Stimulated activated CD8-positive, alpha-beta memory T cell treated with anti-CD3 and anti-CD28 coated beads, Interleukin-12 subunit alpha, Interleukin-12 subunit beta, amount 100 ng/mL, for 24 hours (primary cell): ENCODE results near the gene MORC1.
"Not testable (repeated sequence)": the region's sequence is repeated elsewhere in the genome, so short reads cannot be mapped to it uniquely, and the experiment has no call there.

Experiments used
- DNase-seq: peaks from one replicate; pipeline ENCODE4 v3.0.0-alpha.2; 2020; ENCODE audit errors: extremely low read depth

MORC1 gene

DNA sequence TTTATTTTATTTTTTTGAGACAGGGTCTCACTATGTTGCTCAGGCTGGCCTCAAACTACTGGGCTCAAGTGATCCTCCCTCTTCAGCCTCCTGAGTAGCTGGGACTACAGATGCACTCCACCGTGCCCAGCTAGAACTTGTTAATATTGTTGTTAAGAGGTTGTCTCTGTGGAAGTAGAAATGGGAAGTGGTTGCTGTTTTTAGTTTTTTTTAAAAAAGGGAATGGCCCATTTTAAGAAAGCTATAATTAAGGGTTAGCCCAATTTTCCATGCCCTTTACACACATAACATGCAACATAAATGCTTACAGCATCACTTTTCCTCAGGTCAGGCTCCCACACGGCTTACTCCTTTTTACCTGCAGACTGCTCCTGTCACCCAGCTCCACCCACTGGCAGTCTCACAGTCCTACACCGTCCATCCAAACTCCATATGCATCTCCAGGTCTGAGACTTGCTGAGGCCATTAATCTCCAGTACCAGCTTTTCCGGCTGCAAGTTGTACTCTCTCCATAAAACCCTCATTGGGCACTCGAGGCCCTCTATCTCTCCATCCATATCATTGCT, 19.8 kb downstream of the MORC1 start:
- DNase-seq, result no peak

DNA sequence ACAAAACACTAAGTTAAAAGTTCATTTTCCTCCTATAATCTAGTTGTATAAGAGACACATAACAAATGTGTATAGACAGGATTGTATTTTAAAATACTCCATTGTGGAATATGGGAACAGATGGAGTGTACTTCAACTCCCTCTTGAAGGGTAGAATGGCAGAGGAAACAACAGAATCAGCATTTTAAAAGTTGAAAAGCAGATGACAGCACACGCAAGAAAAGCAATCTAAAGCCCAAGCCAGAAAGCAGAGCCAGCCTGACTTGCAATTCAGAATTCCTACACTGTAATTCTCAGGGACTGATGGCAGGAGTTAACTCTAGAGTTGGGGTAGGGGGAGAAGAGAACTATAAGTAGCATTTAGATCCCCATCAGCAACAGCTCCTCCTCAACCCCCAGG, 22.8 kb downstream of the MORC1 start:
- no peak for DNase-seq

DNA sequence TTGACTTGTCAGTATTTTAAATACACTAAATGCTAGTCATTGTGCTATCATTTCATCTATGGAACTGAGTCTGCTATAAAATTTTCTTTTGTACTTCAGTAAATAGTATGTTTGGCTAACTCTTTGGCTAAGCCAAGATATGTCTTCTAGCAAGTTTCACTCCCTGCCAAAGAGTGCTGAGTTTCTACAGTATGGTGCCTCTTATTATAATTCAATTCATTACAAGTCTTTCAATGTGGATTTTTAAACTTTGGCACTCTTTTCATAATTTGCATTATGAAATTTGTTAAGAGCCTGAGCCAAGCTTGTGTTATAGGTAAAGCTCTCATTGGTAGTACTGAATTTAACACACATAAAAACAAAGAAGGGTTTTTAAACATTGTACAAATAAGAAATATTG, 24.4 kb downstream of the MORC1 start:
- no peak for DNase-seq

DNA sequence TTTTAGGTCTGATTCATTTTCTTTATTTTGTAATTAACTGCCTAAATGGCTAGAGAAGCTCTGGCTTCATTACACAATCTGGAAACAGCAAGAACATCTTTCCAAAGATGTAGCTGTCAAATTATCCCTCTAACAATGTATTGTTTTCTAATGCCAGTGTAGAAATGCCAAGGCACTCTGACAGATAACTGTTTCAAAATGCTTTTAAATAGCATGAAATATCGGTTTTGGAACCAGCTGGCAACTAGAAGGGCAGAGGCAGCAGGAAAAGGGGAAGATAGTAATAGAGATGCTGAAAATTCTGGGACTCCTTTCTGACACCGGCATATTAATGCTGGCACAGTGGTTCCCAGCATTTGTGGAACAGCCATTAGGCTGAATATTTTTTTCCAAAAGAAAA, 26.1 kb downstream of the MORC1 start:
- DNase-seq, result no peak

DNA sequence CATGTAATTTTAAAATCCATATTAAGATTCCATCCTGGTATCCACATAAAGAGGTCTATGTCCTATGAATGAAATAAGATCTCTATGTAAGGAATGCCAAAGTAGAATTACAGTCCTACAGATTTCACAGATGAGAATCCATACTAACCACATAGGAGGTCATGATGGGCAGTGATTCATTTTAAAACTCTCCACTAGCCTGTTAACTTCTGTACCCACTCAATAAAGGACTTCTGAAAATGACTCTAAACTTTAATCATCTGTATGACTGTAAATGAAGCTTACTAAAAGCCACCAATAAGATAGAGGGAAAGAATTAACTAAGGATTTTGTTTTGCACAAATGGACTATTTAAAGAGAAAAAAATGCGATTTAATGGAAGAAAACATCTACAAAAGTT, 28.7 kb downstream of the MORC1 start:
- no peak for DNase-seq

DNA sequence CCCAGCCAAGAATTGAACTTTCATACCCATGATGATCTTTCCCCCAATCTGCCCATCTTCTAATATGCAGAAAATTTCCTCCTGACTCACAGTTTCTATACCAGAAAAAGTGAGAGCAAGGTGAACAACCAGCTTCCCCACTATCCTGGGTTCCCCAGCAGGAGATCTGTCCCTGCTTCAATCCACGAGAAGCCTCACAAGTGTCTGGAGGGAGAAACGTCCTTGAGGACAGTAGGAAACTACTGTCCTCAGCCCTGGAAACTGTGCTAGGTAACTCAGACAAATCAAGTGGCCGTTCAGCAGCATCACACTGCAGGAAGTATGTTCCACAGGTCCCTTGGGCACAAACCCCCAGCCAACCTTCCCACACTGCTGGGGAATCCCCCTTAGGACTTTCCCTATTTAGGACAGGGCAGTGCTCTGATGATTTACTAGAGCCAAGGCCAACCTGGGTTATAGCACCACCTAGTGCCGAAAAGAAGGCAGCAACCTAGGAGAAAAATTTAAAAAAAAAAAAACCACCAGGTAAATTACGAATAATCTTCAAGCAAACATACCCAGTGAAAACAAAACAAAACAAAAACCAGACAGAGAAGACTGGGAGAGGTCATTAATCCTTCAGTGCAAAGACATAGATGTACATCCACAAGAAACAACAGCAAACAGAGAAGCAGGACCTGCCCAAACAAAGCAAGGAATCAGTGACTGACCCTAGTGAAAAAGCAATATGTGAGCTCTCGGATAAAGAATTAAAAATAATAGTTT, 36.0 kb downstream of the MORC1 start:
- DNase-seq, result no peak

DNA sequence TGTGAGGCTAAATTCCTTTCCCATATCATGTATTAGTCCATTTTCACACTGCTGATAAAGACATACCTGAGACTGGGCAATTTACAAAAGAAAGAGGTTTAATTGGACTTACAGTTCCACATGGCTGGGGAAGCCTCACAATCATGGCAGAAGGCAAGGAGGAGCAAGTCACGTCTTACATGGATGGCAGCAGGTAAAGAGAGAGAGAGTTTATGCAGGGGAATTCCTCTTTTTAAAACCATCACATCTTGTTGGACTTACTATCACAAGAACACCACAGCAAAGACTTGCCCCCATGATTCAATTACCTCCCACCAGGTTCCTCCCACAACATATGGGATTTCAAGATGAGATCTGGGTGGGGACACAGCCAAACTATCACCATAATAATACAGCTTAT, 37.8 kb downstream of the MORC1 start:
- DNase-seq, result not testable (repeated sequence)

DNA sequence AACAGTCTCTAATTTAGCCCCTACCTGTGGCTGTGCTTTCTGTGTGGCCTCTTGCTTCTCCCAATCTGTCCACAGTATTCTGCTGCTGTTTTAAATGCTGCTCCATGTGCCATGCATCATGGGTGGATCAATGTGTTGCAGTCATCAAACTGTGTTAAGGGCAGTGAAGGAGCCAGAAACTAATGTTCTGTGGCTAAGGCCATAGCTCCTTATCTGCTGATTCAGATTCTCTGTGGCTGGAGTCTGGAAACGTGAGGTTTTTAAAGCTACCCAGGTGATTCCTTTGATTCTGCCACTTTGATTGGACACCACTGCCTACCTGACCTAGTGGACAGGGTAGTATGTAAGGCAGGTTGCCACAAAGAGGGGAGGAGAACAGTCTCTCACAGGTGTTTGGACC, 44.8 kb downstream of the MORC1 start:
- DNase-seq, result no peak

DNA sequence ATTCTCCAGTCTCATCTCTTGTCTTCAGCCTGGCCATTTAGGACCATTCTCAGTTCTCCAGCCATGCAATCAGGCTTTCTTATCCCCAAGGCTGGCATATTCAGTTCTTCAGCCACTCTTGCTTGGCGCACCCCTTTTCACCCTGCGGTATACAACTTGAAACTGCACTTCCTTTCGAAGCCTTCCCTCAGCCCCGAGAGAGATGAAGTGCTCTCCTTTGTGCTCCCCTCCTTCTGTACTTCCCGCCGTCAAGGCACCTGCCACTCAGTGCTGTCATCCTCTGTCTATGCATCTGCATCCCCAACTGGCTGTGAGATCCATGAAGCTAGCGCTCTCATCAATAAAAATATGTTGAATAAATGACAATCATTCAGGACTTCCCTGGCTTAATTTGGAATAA, 45.7 kb downstream of the MORC1 start:
- no peak for DNase-seq

DNA sequence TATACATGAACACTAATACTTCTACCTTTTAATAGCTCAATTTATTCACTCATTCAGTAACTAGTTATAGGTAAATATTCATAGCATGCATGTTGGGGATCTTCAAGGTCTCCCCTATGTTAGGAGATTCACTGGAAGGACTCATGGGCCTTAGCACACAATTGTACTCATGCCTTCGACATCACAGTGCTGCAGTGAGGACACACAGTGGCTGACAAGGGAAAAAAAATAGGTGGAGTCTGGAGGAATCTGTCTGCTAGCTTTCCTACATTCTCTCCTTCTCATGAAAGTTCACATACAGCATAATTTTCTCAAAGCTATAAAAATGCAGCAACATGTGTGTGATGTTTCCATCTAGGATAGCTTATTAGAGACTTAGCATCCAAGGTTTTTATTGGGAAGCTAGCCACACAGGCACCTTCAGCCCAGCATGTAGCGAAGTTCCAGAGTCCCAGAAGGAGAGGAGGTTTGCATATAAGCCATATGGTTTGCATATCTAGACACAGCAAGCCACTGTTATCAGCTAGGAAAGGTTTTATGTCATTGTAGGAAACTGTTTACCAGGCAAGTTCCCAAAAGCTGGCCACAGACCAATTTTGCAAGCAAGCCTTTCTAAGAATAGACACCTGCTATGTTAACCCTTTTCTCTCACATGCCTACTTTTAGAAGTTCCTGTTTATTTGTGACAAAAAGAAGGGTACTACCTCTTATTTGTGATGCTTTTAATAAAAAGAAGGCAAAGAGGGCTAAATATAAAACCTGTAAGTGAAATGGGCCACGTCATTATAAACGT, 46.4 kb downstream of the MORC1 start:
- DNase-seq, result no peak

DNA sequence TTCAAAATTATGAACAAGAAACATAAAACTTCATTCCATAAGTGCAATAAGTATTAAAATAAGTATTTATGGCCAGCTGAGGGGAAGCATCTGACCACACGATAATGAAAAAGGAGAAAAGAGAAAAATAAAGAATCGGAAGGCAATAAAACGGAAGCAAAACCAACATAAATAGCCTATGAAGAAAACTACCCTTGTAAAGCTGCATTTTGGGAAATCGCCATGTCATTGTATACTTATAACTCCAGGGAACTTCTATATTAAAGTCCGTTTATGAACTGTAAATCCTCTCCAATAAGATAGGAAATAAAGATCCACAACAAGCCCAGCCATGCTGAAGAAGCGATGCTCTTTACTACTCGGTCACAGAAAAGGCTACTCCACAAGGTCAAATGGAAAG, 47.7 kb downstream of the MORC1 start:
- no peak for DNase-seq

DNA sequence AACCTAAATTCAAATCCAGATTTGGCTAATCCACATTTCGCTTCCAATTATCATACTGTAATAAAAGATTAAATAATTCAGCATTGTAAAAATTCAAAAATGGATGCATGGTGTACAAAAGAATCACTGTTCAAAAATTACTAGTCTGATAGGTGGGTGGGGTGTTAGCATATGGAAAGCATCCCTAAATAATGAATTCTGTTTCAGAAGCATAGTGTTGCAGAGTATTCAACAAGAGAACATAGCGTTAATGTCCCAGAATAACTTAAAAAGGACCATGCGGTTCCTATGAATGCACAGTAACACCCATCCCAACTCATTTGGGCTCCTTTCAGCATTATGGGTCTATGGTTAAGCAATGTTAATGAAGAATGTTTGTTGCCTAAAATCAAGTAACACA, 51.1 kb downstream of the MORC1 start:
- no peak for DNase-seq

DNA sequence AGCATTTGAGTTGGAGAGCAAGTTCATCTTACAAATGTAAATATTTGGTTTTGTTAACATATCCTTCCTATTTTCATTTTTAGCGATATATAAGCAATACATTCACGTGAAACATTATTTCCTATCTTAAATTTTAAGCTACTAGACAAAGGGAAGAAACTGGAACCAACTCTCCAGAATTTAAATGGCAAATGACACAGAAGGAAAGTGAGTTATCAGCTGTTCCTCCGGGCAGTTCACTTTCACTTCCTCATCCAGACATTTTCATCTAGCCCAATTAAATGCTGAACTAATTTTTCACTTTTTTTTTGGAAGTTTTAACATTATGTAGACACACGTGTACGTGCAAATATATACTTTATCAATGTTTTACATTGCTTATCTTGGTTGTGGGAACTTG, 58.7 kb downstream of the MORC1 start:
- no peak for DNase-seq

DNA sequence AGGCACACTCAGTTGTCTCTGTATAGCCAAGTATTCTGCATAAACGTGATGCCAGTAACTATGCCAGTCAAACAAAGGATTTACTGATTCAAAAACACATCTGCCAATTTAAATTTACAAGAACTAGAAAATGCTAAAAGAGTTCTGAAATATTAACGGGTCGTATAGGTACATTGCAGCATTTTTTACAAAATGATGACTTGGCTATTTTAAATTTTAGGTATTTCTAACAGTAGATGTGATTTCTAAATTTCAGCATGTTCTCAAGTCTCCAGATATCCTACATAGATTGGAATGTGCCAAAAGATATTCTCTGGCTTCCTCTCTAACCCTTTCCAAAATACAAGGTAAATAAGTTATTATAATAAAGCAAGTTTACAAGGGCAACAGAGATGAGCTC, 60.3 kb downstream of the MORC1 start:
- no peak for DNase-seq

DNA sequence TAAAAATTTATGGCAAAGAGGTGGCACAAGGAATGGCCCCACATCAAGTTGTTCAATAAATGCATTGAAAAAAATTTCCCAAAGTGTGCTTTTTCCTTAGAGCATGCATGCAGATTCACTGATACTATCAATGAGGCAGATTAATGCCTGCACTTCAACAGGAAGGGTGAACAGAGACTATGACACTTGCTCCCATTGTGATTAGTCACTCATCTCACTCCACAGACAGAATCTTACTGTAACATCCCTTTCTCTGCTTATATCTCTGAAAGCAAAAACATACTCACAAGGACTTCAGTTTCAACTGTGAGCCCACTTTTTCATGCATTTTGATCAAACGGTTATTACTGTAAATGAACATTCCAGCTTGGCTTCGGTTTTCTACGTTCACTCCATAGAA, 60.9 kb downstream of the MORC1 start:
- DNase-seq, result no peak

DNA sequence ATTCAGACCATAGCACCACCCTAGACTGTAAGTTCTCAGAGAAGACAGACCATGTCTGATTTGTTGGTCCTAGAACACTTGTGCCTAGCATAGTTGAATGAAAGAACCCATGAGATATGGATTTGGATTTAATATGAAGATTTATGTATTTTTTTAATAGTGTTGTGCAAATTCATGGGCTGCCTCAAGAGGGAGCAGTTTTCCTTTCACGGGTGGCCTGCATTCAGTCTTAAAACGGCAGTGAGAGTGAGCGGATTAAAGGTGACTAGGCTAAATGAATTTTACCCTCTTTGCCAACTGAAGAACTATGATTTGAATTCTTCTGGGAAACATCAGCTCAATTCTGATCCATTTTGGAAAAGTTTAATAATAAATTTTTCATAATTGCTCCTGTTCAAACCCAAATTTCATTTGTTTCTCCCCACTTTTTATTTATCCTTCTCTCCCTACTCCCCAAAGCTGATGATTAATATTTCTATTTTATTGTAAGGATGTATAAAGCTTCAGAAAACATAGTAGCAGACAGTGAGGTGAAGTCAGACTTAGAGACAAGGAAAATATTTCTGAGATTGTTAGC, 67.3 kb downstream of the MORC1 start:
- DNase-seq, result no peak

DNA sequence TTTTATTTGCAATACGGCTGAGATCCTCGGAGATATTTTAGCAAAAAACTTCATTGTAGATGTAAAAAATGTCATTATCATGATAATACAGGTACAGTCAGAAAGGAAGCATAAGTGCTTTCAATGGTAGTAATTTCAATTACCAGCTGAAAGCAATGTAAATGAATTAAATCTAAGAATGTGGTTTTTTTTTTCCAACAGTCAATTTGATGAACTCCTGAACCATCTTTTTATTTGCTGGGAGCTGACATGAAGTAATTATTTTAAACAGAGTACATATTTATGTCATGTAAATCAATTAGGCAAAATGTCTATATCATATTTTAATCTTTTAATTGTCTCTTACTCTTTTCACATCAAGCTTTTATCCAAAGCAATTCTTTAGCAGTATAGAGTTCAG, 70.6 kb downstream of the MORC1 start:
- no peak for DNase-seq

DNA sequence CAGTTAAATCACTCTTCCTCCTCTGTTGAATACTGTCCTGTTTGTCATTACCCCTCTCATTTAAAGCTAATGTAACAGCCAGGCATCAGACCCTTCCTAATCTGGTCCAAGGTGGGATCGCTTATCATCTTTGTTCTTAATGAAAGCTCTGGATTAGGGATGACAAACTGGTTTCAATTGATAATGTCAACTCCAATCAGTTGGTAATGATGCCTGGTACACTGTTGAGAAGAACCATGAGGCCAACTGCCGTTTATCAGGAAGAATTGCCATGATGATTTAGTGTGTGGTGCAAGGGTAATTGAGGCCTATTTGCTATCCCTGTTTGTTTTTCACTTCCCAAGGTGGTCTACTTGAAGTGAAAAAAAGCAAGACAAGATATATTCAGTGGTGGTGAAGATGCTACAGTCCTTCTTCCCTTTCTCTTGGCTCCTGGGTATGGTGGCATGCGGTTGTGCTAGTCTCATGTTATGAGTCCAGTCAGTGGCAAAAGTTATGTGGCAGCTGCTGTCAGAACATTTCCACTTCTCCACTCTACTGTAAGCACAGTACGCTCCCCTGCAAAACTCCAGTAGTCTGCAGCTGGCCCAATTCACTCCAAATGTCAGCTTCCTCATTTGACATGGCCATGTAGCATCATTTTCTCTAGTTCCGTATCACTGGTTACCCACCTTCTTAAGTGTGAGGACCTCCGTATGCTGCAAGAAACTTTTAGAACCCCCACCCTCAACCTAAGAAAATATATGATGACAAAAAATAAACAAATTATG, 72.5 kb downstream of the MORC1 start:
- no peak for DNase-seq

DNA sequence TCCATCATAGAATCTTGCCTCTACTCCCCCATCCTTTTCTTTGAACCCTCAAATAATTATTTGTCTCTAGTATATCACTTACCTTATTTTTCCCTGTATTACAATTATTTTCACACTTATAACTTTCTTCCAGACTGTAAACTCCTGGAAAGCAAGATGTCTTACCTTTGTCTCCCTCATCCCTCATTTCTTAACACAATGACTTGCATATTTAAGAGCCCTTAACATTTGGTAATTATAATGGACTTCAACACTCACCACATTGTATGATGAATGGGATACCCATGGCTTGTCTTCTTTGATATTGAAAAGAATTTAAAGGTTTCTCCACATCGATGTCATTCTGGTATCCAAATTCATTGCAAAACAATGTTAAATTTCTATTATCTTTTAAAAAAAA, 82.9 kb downstream of the MORC1 start:
- no peak for DNase-seq

DNA sequence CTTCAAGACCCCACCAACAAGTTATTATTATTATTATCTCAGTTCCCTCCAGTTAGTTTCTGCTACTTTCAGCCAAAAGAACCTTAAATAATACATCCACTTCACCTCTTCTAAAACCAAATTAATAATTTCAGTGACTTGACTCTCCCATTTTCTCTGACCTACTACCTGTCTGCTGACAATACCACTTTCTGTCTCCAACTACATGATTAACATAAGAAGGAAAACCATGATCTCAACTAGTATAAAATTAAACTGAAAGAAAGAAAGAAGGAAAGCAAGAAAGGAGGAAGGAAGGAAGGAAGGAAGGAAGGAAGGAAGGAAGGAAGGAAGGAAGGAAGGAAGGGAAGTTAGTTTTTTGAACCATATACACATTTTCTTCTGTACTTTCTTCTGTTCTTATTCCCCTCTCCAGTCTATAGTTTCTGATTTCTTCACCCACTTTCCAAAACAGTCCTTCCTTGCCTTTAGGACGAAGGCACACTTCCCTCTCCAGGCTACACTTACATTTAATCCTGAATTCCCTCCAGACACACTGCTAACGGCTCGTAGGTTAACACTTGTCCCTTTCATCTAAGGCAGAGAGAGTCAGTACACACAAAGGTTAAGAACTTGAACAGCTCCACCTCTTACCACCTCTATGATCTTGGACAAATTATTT, 84.8 kb downstream of the MORC1 start:
- no peak for DNase-seq

DNA sequence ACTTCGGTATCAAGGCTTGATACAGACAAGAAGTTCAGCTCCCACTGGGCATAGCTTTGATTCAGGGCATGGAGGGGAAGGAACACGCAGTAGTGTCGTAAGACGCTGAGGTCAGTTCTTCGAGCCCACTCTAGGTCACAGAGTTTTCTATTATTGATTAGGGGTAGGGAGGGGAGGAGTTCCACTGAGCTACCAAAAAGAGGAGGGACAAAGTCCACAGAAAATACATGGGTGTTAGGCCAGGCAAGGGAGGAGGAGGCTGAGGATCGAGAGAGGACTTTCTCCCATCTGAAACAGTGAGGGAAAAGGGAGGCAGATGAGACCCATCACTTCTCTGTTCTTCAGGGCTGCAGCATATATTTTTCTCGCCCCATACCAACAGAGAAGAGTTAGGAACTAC, 89.2 kb downstream of the MORC1 start:
- DNase-seq, result no peak

DNA sequence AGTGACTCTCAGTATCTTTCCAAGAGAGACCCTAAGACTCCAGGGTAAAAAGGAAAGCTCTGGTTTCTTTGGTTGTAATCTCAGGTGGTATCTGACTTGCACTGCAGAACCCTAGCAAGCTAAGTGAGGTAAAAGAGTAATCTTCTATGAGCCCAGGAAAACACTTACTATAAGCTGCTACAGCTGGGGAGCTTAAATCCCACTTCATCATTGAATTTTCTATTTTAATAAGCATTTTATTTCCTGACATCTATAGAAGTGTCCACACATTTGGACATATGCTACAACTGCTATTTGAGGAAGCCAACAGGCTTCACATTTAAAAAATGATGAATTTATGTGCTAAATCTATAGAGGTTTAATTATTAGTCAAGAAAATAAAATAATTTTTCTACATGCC, 91.1 kb downstream of the MORC1 start:
- DNase-seq, result no peak
